Breast epithelium (tissue), 3 donors: Measurements from ENCODE around the gene FKBP1B.

ENCODE experiments used
- POLR2AphosphoS5 ChIP-seq, 3 donors: sonication (generic); formaldehyde crosslinking; IDR thresholded peaks; one replicate each; pipeline ENCODE4 v1.6.1; 2017; ENCODE audit warnings: antibody characterized with exemption in 3 of 3
- TF ChIP-seq, protein P1 (sequence below), 3 donors: fragments of 450-650 bp; IDR thresholded peaks; one replicate each; pipeline ENCODE4 v1.5.1; 2016 to 2017; ENCODE audit warnings: antibody characterized with exemption in 3 of 3, mild to moderate bottlenecking in 3 of 3, moderate library complexity in 3 of 3

DNA sequence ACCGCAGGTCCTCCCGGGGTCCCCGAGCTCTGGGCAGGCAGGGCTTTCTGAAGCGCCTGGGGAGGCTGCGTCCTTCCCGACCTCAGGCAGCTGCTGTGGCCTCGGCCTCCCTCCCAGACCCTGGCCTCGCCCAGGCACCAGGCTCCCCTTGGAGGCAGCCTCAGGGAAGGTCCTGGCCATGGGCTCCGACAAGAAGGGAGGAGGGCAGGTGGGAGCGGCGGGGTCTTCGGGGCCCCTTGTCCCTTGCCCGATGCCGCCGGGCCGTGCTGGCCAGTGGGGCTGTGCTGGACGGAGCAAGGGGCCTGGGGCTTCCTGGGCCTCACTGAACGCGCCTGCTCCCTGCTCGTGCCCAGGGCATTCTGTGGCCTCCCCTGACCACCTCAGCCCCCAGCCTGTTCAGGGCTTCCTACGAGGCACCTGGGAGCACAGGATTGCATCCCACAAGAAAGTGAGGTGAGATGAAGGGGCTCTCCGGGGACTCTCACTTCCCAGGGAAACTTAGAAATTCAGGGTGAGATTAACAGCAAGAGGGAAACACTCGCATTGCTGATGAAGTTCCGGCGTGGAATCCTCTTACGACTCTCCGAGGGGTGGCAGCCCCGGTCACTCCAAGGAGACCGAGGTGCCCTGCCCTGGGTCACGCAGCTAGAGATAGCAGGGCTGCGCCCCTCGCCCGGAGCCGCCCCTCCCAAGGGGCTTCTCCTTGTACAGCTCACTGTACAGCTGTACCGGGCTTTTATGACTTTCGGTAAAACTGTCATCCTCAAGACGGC, 38.9 kb upstream of the FKBP1B start:
- TF ChIP-seq POLR2AphosphoS5 (IDR thresholded peaks at IDR 0.05) = no peak
- TF ChIP-seq, protein P1, sequence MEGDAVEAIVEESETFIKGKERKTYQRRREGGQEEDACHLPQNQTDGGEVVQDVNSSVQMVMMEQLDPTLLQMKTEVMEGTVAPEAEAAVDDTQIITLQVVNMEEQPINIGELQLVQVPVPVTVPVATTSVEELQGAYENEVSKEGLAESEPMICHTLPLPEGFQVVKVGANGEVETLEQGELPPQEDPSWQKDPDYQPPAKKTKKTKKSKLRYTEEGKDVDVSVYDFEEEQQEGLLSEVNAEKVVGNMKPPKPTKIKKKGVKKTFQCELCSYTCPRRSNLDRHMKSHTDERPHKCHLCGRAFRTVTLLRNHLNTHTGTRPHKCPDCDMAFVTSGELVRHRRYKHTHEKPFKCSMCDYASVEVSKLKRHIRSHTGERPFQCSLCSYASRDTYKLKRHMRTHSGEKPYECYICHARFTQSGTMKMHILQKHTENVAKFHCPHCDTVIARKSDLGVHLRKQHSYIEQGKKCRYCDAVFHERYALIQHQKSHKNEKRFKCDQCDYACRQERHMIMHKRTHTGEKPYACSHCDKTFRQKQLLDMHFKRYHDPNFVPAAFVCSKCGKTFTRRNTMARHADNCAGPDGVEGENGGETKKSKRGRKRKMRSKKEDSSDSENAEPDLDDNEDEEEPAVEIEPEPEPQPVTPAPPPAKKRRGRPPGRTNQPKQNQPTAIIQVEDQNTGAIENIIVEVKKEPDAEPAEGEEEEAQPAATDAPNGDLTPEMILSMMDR (IDR thresholded peaks at IDR 0.05) = no peak
